Measurements from ENCODE around the gene HEG1. TPM values are rescaled to one million over a fixed set of nuclear protein-coding genes. Genes with fewer than 3 reads are reported as not detected.

The HEG1 gene
- total and polyA plus RNA-seq, 2 experiments from 2014 or later = 1.8 to 8.8 TPM

GRCh38 chr3:125006291-125006731 lies 49.5 kb downstream of the HEG1 start:
- Mint-ChIP-seq H3K9me3 (no peaks in the 10 kb centered on the region), H3K4me3 (no peak overlapping the region), H3K27me3 (ENCODE audit: insufficient read depth, low read depth, poor library complexity) (peaks cover 2% of the 10 kb centered on the region), H3K4me1 (peaks cover 8% of the 10 kb centered on the region; the same call in 2 of the 3 replicates), H3K27ac (no peak overlapping the region), H3K36me3 (ENCODE audit: low read depth) (peaks cover 4% of the 10 kb centered on the region; the same call in 2 of the 3 replicates)
- TF ChIP-seq NANOG (IDR thresholded peaks at IDR 0.05; ENCODE audit: borderline replicate concordance) (no peak), REST (IDR thresholded peaks at IDR 0.05; ENCODE audit: unreplicated experiment) (no peak), ZNF114 (CRISPR knock-in tag; IDR thresholded peaks at IDR 0.05) (no peak), EZH2phosphoT487 (IDR thresholded peaks at IDR 0.05; ENCODE audit: unreplicated experiment) (no peak), EZH2 (IDR thresholded peaks at IDR 0.05; ENCODE audit: low read depth, unreplicated experiment) (no peak)
- H3K4me1 ChIP-seq (ENCODE audit: insufficient read depth) = no peaks in the 10 kb centered on the region
- H3K9me2 ChIP-seq (ENCODE audit: insufficient read depth) = no peaks in the 10 kb centered on the region
- no peaks in the 10 kb centered on the region for H4K20me1 ChIP-seq (replicated peaks; ENCODE audit: insufficient read depth)
- no peaks in the 10 kb centered on the region for H3K27me3 ChIP-seq (ENCODE audit: insufficient read depth)
- no peaks in the 10 kb centered on the region for H3K36me3 ChIP-seq (ENCODE audit: insufficient read depth)
- DNase-seq (ENCODE audit: low spot score) (no peak), ATAC-seq (no peak)
- no peaks in the 10 kb centered on the region for H3F3A ChIP-seq (replicated peaks; ENCODE audit: low read depth)
- no peak overlapping the region for H3K4me2 ChIP-seq
- no peak overlapping the region for H3K27ac ChIP-seq (ENCODE audit: low read depth)
- no peak overlapping the region for H2AFZ ChIP-seq
- no peaks in the 10 kb centered on the region for H3K79me2 ChIP-seq (replicated peaks; ENCODE audit: insufficient read depth)
- no peak overlapping the region for H3K4me3 ChIP-seq

GRCh38 chr3:125005676-125006075 lies 50.1 kb downstream of the HEG1 start:
- Histone ChIP-seq H3F3A (replicated peaks; ENCODE audit: low read depth) (no peaks in the 10 kb centered on the region), H3K27me3 (ENCODE audit: insufficient read depth) (no peaks in the 10 kb centered on the region), H3K27ac (ENCODE audit: low read depth) (no peak overlapping the region), H3K4me1 (ENCODE audit: insufficient read depth) (no peaks in the 10 kb centered on the region), H4K20me1 (replicated peaks; ENCODE audit: insufficient read depth) (no peaks in the 10 kb centered on the region), H2AFZ (no peak overlapping the region), H3K79me2 (replicated peaks; ENCODE audit: insufficient read depth) (no peaks in the 10 kb centered on the region), H3K9me2 (ENCODE audit: insufficient read depth) (no peaks in the 10 kb centered on the region), H3K36me3 (ENCODE audit: insufficient read depth) (no peaks in the 10 kb centered on the region), H3K4me3 (no peak overlapping the region), H3K4me2 (no peak overlapping the region)
- no peak overlapping the region for H3K27ac Mint-ChIP-seq
- H3K4me3 Mint-ChIP-seq = no peak overlapping the region
- H3K4me1 Mint-ChIP-seq = peaks cover 9% of the 10 kb centered on the region; the same call in 2 of the 3 replicates
- TF ChIP-seq ZNF331 (CRISPR knock-in tag; IDR thresholded peaks at IDR 0.05; ENCODE audit: low read depth) = no peak
- no peak for TF ChIP-seq JUNB (IDR thresholded peaks at IDR 0.05; ENCODE audit: unreplicated experiment)
- TF ChIP-seq, protein P1, sequence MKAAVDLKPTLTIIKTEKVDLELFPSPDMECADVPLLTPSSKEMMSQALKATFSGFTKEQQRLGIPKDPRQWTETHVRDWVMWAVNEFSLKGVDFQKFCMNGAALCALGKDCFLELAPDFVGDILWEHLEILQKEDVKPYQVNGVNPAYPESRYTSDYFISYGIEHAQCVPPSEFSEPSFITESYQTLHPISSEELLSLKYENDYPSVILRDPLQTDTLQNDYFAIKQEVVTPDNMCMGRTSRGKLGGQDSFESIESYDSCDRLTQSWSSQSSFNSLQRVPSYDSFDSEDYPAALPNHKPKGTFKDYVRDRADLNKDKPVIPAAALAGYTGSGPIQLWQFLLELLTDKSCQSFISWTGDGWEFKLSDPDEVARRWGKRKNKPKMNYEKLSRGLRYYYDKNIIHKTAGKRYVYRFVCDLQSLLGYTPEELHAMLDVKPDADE (IDR thresholded peaks at IDR 0.05) = no peak
- TF ChIP-seq STAT1 (IDR thresholded peaks at IDR 0.05; ENCODE audit: unreplicated experiment) = no peak
- TF ChIP-seq EZH2 (IDR thresholded peaks at IDR 0.05; ENCODE audit: low read depth, unreplicated experiment) = no peak
- no peak for ATAC-seq
- no peak for DNase-seq (ENCODE audit: low spot score)
- no peaks in the 10 kb centered on the region for H3K9me3 Mint-ChIP-seq
- H3K36me3 Mint-ChIP-seq (ENCODE audit: low read depth) = peaks cover 4% of the 10 kb centered on the region; the same call in 2 of the 3 replicates
- H3K27me3 Mint-ChIP-seq (ENCODE audit: insufficient read depth, low read depth, poor library complexity) = peaks cover 2% of the 10 kb centered on the region
